ENCODE measurements around the gene TMEM45B. TPM values are rescaled to one million over a fixed set of nuclear protein-coding genes. Genes with fewer than 3 reads are reported as not detected.

The TMEM45B gene
- total RNA-seq, 1 donor from 2014 or later = not detected

DNA sequence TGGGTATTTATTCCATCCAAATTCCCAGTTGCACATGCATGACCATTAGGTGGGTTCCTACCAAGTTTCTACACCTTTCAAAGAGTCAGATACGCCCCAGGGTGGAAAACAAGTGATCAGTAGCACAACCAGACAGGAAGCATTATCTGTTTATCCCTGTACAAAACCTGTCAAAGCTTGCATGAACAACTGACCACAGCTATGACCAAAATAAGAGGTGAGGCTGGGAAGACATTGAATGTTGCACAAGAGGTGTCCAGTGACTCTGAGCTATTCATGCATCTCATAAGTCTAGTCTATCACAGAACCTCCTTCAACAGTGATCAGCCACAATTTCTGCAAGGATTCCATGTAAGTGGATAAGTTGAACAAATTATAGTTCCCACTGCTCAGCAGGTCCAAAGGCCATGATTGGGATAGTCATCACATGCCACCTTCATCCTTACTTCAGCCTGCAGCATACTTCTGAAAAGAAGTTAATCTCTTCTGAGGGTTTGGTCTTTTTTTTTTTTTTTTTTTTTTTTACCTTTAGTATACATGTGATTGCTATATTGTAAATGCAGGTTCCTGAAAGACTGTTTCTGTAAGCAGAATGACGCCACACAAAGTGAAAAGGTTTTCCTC lies 28.0 kb upstream of the TMEM45B start:
- intact Hi-C loops (cut with DNase I) = no loop called here
- H3K4me1 ChIP-seq = no peaks in the 10 kb centered on the region
- H3K9me3 ChIP-seq = no peaks in the 10 kb centered on the region
- no peak for DNase-seq (ENCODE audit: low spot score in 2 of 2)
- H3K27me3 ChIP-seq = no peaks in the 10 kb centered on the region
- TF ChIP-seq CTCF (IDR thresholded peaks at IDR 0.05) = no peak
- H3K4me3 ChIP-seq = no peak overlapping the region
- H3K27ac ChIP-seq = no peak overlapping the region
- H3K36me3 ChIP-seq = no peaks in the 10 kb centered on the region

- Histone ChIP-seq H3K4me3 (no peak overlapping the region), H3K36me3 (no peaks in the 10 kb centered on the region), H3K4me1 (no peaks in the 10 kb centered on the region), H3K9me3 (no peaks in the 10 kb centered on the region), H3K27ac (no peak overlapping the region), H3K27me3 (no peaks in the 10 kb centered on the region)
- no peak for DNase-seq (ENCODE audit: low spot score in 2 of 2)
- intact Hi-C loops (cut with DNase I) = no loop called here
- TF ChIP-seq CTCF (IDR thresholded peaks at IDR 0.05) = no peak
These were observed 27.4 kb upstream of the TMEM45B start for GRCh38 chr11:129788278-129788677.

DNA sequence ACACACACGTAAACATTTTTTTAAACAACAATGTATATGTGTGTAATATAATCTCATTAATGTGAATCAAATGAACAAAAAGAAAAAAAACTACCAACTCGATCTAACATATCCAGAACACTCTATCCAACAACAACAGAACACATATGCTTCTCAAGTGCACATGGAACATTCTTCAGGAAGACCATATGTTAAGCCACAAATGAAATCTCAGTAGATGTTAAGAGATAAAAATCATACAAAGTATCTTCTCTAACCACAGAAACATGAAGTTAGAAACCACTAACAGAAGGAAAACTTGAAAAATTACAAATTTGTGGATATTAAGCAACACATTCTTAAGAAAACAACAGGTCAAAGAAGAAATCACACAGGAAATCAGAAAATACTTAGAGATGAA lies 25.5 kb upstream of the TMEM45B start:
- H3K4me3 ChIP-seq = no peak overlapping the region
- no peak overlapping the region for H3K27ac ChIP-seq
- no peaks in the 10 kb centered on the region for H3K9me3 ChIP-seq
- TF ChIP-seq CTCF (IDR thresholded peaks at IDR 0.05) = no peak
- no peaks in the 10 kb centered on the region for H3K27me3 ChIP-seq
- no peaks in the 10 kb centered on the region for H3K36me3 ChIP-seq
- no peak for DNase-seq (ENCODE audit: low spot score in 2 of 2)
- intact Hi-C loops (cut with DNase I) = no loop called here
- H3K4me1 ChIP-seq = no peaks in the 10 kb centered on the region

GRCh38 chr11:129791515-129791914 lies 24.1 kb upstream of the TMEM45B start:
- intact Hi-C loops (cut with DNase I) = no loop called here

DNA sequence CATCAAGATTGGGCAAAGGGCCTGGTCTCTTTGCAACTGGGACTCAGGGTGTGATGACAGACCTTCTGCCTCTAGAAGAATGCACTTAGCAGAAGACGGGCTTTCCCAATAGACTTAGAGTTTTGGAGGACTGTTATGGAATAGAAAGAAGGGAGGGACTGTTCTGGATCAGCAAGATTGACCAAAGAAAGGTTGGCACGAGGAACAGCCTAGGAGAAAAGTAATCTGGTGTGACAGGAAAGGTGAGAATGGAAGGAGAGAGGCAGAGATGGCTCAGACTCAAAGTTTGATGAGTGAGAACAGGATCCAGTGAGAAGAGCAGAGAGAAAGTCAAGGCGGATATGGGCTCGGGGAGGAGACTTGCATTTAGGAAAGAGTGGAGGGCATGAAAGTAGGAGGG lies 23.0 kb upstream of the TMEM45B start:
- no peak overlapping the region for H3K4me3 ChIP-seq
- intact Hi-C loops (cut with DNase I) = no loop called here
- no peak for TF ChIP-seq CTCF (IDR thresholded peaks at IDR 0.05)
- no peaks in the 10 kb centered on the region for H3K27me3 ChIP-seq
- H3K9me3 ChIP-seq = no peaks in the 10 kb centered on the region
- H3K4me1 ChIP-seq = no peaks in the 10 kb centered on the region
- H3K36me3 ChIP-seq = no peaks in the 10 kb centered on the region
- no peak for DNase-seq (ENCODE audit: low spot score in 2 of 2)
- no peak overlapping the region for H3K27ac ChIP-seq

More at GRCh38 chr11:129791515-129791914, 24.1 kb upstream of the TMEM45B start:
- Histone ChIP-seq H3K4me1 (no peaks in the 10 kb centered on the region), H3K27ac (no peak overlapping the region), H3K27me3 (no peaks in the 10 kb centered on the region), H3K4me3 (no peak overlapping the region), H3K36me3 (no peaks in the 10 kb centered on the region), H3K9me3 (no peaks in the 10 kb centered on the region)
- DNase-seq (ENCODE audit: low spot score in 2 of 2) = no peak
- TF ChIP-seq CTCF (IDR thresholded peaks at IDR 0.05) = no peak

- DNase-seq (ENCODE audit: low spot score in 2 of 2) = no peak
- intact Hi-C loops (cut with DNase I) = no loop called here
- Histone ChIP-seq H3K27ac (no peak overlapping the region), H3K4me3 (no peak overlapping the region), H3K9me3 (no peaks in the 10 kb centered on the region), H3K36me3 (no peaks in the 10 kb centered on the region), H3K4me1 (no peaks in the 10 kb centered on the region), H3K27me3 (no peaks in the 10 kb centered on the region)
- no peak for TF ChIP-seq CTCF (IDR thresholded peaks at IDR 0.05)
These were observed 20.6 kb upstream of the TMEM45B start for GRCh38 chr11:129795089-129795488.
